GM21723 (cell line): Measurements from ENCODE around the gene FANCL.
"Not testable (repeated sequence)": the region's sequence is repeated elsewhere in the genome, so short reads cannot be mapped to it uniquely, and the experiment has no call there.

Experiments
- ATAC-seq: cut with Tn5 transposase; IDR thresholded peaks from one replicate; pipeline ENCODE4 v1.9.1; 2021; ENCODE audit warnings: mild to moderate bottlenecking, moderate library complexity; ENCODE audit not compliant: unreplicated experiment

The FANCL gene

GRCh38 chr2:58240670-58241545 lies at the start of gene FANCL:
TSS of gene FANCL (minus strand) at chr2:58241325. CDS start at chr2:58241313, 12 bp downstream.
- peak; percentile 77 for ATAC-seq

- ATAC-seq: no peak
Observed at GRCh38 chr2:58289029-58289428, 47.9 kb upstream of the FANCL start.

- ATAC-seq: no peak
Observed at GRCh38 chr2:58283931-58284330, 42.8 kb upstream of the FANCL start.

- not testable (repeated sequence) for ATAC-seq
Observed at GRCh38 chr2:58275144-58275543, 34.0 kb upstream of the FANCL start.

- no peak for ATAC-seq
Observed at GRCh38 chr2:58271826-58272225, 30.7 kb upstream of the FANCL start.

- ATAC-seq: no peak
Observed at GRCh38 chr2:58268685-58269084, 27.6 kb upstream of the FANCL start.

- no peak for ATAC-seq
Observed at GRCh38 chr2:58266211-58266610, 25.1 kb upstream of the FANCL start.

- no peak for ATAC-seq
Observed at GRCh38 chr2:58261209-58261608, 20.1 kb upstream of the FANCL start.

GRCh38 chr2:58258456-58258855 lies 17.3 kb upstream of the FANCL start:
- not testable (repeated sequence) for ATAC-seq

- not testable (repeated sequence) for ATAC-seq
Observed at GRCh38 chr2:58251331-58252201, 10.4 kb upstream of the FANCL start.

GRCh38 chr2:58241546-58241864 lies 380 bp upstream of the FANCL start:
- no peak for ATAC-seq

- ATAC-seq: no peak
Observed at GRCh38 chr2:58239243-58239925, 1.7 kb downstream of the FANCL start.

- no peak for ATAC-seq
Observed at GRCh38 chr2:58237741-58238140, 3.4 kb downstream of the FANCL start.

- ATAC-seq: no peak
Observed at GRCh38 chr2:58235984-58236383, 5.1 kb downstream of the FANCL start.

GRCh38 chr2:58235170-58235569 lies 6.0 kb downstream of the FANCL start:
- ATAC-seq: no peak

GRCh38 chr2:58228299-58228698 lies 12.8 kb downstream of the FANCL start:
- no peak for ATAC-seq

- ATAC-seq: no peak
Observed at GRCh38 chr2:58227171-58227917, 13.8 kb downstream of the FANCL start.

GRCh38 chr2:58221909-58222308 lies 19.2 kb downstream of the FANCL start:
- ATAC-seq: no peak

GRCh38 chr2:58215429-58215828 lies 25.7 kb downstream of the FANCL start:
- no peak for ATAC-seq

GRCh38 chr2:58210951-58211568 lies 30.1 kb downstream of the FANCL start:
- ATAC-seq: not testable (repeated sequence)
